Left cardiac atrium (tissue), 4 donors: ENCODE measurements around the gene PDE6B. TPM values are rescaled to one million over a fixed set of nuclear protein-coding genes. Genes with fewer than 3 reads are reported as not detected.
A peak's percentile ranks its signal among the peaks of the same experiment; 100 is the strongest.

Experiments used
- ATAC-seq, 2 donors: fragments of 200-7000 bp; cut with Tn5 transposase; one replicate each; pipeline ENCODE4 v1.9.1; 2020; ENCODE audit warnings: mild to moderate bottlenecking in 2 of 2, moderate library complexity in 2 of 2
- DNase-seq: peaks from one replicate; pipeline ENCODE4 v3.0.0-alpha.2; 2020
- intact Hi-C, 2 donors: fragments of 100-400 bp; cut with DNase I; formaldehyde crosslinking; loops; one replicate each; pipeline versions ENCODE4 v1.14.1 to v1.15.1; 2022 to 2023
- total RNA-seq, 2 donors: library from RNA; stranded (reverse); fragmentation: NEBNext Ultra II Directional; extraction: Animal tissue kit (Norgen Biotek cat#: 25700); gene quantifications; one replicate each; pipeline ENCODE4 v1.2.1, GENCODE V29; 2021
- donor health status: DM: no; HTN: yes; CAD: no.
- donor health status: DM: no; HTN: yes; CAD: no; lungs with severe emphysema.
- donor health status: DM: yes; HTN: yes; CAD: no.
- donor health status: Dilated cardiomyopathy.

Gene PDE6B
- total RNA-seq, 2 donors from 2014 or later = 4.7 to 5.2 TPM

DNA sequence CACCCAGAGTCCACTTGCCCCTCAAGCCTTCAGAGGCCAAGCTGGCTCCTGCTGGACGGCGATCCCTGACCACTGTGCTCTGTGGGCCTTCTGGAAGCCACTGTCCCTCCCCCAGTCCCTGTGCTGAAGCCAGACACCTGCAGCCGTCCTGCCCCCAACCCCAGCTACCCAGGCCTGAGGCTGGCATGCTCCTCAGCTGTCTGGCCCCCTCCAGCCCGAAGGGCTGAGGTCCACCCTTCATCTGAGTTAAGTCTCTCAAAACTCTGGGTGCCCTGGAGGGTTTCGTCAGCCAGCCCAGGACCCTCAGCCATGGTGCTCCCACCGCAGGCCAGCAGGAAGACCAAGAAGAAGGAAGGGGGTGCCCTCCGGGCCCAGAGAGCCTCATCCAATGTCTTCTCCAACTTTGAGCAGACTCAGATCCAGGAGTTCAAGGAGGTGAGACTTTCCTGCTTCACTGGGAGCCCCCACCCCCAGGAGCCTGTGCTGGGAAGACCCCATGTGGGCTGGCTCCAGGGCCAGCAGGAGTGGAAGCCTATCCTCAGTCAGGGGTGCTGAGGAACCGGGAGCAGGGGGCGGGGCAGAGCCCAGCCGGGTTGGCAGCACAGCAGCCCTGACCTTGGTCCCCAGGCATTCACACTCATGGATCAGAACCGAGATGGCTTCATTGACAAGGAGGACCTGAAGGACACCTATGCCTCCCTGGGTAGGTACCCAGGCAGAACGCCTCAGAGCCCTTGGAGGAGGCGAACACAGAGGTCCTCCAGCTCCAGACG is 53.1 kb downstream of the PDE6B start:
- ATAC-seq = no peak
- intact Hi-C loops = no loop called here
- no peak for DNase-seq

DNA sequence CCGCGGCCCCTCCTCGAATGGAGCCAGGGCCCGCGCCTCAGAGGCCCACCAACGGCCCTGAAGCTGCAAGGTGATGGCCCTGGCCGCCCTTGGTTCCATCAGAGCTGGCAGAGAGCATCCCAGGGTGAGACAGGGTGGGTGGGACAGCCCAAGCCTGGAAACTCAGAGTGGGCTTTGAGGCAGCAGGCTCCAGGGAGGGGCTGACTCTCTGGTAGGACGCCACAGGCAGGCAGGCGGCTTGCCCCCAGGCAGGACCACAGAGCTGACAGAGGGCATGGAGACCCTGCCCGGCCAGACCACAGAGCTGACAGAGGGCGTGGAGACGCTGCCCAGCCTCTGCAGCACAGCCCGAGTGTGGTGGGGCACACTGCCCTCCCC is 53.7 kb downstream of the PDE6B start:
- intact Hi-C loops = no loop called here
- no peak for DNase-seq
- no peak for ATAC-seq

DNA sequence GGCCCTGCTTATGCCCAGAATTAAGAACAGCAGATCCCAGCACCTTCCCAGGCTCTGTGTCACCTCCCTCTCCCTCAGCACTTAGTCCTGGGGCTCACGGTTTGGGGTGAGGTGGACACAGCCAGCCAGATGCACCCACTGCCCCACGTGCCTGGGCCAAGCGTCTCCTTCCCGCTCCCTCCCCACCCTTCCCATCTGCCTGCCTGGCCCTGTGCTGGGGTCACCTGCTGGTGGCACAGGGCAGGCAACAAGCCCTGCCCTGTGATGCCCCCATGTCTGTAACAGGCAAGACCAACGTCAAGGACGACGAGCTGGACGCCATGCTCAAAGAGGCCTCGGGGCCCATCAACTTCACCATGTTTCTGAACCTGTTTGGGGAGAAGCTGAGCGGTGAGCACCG is 54.3 kb downstream of the PDE6B start:
- intact Hi-C loops = no loop called here
- ATAC-seq (no peak), DNase-seq (no peak)

DNA sequence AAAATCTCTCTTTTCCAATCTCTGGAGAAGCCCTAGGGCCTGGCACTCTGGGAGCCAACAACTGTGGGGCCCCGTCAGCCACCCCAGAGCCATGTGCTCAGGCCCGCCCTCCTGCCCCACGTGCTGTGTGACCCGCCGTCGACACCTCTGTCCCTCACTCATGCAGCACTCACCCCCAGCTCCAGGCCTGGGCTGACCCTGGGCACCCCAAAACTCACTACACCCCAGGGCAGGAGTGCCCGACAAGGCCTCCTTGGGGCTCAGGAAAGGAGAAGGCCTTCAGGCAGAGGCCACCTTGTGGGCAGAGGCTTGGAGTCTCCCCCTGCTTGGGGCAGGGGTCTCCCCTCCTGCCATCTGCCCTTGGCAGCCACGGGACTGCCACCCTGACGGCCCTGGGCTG is 54.7 kb downstream of the PDE6B start:
- DNase-seq (no peak), ATAC-seq (no peak)
- intact Hi-C loops = no loop called here

DNA sequence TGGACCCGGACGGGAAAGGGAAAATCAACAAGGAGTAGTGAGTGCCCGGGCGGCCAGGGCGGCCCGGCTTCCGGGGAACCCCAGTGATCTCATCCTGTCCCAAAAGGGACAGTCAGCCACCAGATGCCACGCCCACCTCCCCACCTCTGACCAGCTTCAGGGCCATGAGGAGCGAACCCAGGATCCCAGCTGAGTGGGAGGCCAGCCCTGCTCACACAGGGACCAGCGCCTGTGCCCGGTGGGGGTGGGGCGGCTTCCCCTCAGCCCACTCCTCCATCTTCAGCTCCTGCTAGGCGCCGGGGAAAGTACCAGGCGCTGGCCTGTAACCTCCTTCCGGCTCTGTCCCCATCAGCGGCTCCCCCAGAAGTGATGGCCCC is 55.2 kb downstream of the PDE6B start:
- intact Hi-C loops = no loop called here

DNA sequence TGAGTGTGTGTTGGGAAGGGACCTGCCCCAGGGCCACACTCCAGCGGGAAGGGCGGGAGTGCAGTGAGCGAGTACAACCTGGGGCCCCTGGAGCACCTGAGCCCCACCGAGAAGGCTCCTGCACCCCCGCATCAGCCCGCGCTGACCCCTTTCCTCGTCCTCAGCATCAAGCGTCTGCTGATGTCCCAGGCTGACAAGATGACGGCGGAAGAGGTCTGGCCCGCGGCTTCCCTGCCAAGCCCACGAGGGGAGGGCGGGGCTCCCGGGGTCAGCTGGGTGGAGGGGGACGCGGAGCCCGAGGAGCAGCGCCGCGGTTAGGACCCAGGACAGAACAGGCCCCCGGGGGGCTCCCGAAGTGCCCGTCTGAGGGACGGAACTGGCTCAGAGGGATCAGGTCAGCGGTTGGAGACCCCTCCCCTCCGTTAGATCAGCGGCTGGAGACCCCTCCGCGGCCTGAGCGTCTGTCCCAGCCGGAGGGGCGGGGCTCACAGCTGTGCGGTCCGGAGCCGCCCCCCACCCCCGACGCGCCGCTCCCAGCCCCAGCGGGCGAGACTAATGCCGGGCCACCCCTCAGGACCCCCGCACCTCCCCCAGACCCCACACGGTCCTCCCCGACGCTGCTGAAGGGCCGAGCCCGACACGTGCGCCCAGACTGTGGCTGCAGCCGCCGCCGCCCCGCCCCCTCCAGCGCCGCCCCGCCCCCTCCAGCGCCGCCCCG is 55.7 kb downstream of the PDE6B start:
- ATAC-seq (peak; percentile 47 to 51), DNase-seq (peak; percentile 83)
- intact Hi-C loops = no loop called here

More for the DNA sequence above, 55.2 kb downstream of the PDE6B start:
- ATAC-seq (no peak), DNase-seq (no peak)

DNA sequence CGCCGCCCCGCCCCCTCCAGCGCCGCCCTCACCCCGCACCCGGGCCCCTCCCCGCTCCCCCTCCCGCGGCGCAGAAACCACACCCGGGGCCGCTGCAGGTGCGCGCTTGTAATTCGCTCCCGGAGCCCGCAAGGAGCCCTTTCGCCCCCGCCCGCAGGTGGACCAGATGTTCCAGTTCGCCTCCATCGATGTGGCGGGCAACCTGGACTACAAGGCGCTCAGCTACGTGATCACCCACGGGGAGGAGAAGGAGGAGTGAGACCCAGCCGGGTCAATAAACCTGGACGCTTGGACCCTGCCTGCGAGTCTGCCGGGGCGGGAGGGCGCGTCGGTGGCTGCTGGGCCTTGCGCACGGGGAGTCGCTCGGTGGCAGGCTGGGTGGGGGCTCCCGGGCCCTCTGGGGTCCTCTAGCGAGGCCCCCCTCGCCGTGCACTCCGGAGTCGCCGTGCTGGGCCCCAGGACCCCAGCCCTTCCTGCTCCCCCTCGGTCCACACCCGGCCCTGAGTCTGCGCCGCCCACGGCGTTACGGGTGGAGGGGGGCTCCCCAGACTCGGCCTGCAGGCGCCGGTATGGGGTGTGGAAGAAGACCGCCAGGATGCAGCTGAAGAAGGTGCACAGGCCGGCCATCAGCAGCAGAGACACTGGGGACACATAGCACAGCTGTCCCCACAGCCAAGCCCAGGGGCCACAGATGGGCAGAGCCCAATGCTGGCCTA is 56.5 kb downstream of the PDE6B start:
- ATAC-seq = peak in 1 of 2 donors; percentile 0
- DNase-seq = no peak
- intact Hi-C loops = no loop called here

DNA sequence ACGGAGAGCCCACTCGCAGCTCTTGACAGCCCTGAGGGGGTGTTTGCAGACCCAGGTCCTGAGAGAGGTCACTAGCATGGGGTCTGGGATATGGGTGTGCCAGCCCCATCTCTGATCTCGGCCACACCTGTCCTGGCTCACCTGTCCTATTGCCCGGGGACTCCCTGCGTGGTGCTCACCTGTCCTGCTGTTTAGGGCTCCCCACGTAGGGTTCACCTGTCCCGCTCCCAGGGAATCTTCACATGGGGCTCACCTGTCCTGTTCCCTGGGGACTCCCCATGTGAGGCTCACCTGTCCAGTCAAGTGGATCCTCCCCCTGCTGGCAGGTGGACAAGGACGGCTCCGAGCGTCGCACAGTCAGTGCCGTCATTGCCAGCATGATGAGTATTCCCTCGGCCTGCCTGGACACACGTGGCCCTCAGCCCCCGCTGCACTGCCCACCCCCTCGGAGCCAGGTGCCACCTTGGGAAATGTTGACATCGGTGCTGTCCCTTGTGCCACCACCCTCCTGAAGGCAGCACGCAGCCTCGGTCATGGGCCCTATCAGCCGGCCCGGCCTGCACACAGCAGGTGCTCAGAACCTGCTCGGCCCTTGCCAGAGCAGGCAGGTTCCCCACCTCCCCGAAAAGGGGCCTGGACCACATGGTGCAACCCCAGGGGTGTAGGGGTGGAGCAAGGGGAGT is 57.3 kb downstream of the PDE6B start:
- no peak for DNase-seq
- no peak for ATAC-seq
- intact Hi-C loops = no loop called here

DNA sequence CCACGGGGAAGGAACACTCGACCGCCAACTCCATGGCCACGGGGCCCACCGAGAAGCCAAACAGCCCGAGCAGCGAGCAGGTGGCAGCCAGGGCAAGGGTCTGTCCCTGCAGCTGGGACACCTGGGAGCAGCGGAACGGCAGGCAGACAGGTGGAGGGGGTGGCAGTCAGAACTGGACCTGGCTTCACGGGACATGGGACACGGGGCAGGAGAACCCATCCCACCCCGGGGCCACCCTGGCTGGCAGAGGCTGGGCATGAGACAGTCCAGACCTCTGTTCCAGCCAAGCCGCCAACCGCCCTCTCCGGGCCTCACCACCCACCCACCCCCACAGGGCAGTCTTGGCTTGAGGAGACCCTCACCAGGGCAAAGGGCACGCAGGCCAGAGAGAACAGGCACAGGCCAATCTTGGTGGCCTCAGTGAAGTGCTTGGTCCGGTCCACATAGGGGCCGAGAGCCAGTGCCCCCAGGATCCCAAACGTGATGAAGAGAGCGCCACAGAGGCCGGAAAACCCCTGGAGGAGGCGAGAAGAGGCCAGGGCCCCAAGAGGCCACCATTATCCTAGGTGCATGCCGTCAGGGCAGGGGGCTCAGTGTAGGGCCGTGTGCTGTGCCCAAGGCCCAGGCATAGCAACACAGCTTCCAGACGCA is 58.0 kb downstream of the PDE6B start:
- no peak for DNase-seq

DNA sequence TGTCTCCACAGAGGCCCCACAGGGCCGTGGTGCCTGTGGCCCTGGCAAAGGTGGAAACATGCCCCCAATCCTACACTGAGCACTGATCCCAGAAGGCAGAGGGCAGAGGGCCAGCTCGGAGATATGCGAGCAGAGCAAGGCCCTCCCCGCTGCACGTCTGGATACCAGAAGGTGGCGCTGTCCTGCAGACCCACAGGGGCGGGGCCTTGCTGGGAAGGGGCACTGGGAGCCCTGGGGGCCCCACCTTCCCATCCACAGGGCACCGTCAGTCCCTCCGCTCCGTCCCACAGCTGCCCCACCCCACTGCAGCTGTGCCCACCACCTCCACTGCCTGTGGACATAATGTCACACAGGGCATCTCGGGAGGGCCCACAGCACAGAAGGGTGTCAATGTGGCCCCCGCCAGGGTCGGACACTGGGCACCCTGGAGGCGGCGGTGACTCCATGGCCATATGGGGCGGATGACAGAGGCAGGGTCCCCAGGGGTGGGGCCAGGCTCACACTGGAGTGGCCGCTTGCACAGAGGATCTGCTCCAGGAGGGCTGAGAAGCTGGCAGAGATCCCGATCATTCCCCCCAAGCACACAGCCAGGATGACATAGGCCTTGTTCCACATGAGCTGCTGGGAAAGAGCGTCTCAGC is 58.7 kb downstream of the PDE6B start:
- DNase-seq = peak; percentile 83
- intact Hi-C loops = no loop called here
- peak; percentile 4 to 28 for ATAC-seq

More for the DNA sequence above, 58.0 kb downstream of the PDE6B start:
- intact Hi-C loops = no loop called here
- ATAC-seq = no peak

DNA sequence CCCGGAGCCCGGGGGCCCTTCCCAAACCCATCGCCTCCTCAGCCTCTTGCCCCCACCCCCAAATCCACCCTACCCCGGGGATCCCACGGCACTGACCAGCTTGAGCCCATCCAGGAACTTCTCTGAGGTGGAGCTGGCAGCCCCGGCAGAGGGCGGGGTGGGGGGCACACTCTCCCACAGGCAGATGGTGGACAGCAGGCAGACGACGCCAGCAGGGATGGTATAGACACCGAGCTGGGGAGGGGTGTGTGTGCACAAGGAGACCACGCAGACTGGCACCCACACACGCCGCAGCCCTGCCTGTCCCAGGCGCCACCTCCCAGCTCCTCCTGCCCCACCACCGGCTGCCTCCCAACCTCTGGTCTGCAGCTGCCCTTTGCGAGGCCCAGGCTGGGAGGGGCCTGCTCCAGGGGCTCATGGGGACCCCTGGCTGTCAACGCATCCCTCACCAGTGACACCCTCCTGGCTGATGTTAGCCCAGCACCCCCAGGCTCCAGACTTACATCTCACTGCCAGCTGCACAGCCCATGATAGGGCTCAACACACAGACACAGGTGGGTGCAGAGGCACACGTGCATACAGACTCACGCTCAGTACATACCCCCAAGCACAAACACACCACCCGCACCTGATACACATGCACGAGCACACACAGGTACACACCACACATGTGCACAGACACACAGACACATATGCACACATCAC is 59.4 kb downstream of the PDE6B start:
- no peak for ATAC-seq
- no peak for DNase-seq
- intact Hi-C loops = no loop called here

DNA sequence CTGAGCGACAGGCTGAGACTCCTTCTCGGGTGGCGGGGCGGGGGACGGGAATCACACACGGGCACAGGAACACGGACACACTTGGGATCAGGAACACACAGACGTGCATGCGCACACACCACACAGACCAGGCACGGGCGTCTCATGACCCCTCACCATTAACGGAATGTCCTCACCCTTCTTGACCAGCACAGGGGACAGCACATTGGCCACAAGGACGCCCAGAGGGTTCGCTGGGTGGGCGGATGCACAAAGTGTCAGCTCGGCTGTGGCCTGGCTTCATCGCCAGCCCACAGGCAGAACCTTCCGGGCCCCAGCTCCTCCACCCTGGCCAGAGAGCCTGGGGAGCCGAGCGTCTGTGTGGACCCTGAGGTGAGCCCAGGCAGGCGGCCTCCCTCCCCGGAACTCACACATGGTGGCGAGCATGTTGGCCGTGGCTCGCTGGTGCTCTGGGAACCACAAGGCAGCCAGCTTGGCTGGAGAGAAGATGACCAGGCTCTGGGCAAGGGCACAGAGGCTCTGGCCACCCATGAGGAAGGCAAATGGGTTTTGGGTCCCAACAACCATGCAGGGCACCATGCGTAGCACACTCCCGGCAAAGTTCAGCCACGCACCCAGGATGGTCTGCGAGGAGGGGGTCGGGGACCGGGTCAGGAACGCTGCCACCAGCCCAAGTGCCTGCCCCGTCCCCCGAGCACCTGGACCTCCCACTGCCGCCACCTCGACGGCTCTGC is 60.5 kb downstream of the PDE6B start:
- intact Hi-C loops = no loop called here
- ATAC-seq (no peak), DNase-seq (no peak)

DNA sequence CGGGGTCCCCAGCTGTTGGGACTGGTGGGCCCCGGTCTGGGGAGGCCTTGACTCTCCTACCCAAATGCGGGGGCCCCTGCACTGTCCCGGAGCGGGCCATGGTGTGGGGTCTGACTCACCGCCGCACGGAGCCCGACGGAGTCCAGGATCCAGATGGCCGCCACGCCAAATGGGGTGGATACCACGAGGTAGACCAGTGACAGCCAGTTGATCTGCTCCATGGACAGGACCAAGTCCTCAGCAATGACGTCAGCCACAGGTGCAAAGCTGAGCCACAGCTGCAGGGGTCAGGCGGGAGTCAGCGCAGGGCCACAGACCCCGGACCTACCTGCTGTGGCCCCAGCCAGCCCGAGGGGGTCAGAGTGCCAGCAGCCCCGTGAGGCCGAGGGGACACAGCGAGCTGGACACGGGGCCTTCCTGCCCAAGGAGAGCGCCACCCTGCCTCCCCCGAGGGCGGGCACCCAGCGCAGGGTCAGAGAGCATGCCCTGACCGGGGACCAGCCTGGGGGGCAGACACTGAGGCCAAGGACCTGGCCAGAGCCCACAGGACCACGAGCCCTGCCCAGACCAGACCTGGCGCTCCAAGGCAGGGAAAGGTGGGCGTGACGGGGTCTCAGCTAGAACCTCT is 61.2 kb downstream of the PDE6B start:
- ATAC-seq (no peak), DNase-seq (no peak)
- intact Hi-C loops = no loop called here

DNA sequence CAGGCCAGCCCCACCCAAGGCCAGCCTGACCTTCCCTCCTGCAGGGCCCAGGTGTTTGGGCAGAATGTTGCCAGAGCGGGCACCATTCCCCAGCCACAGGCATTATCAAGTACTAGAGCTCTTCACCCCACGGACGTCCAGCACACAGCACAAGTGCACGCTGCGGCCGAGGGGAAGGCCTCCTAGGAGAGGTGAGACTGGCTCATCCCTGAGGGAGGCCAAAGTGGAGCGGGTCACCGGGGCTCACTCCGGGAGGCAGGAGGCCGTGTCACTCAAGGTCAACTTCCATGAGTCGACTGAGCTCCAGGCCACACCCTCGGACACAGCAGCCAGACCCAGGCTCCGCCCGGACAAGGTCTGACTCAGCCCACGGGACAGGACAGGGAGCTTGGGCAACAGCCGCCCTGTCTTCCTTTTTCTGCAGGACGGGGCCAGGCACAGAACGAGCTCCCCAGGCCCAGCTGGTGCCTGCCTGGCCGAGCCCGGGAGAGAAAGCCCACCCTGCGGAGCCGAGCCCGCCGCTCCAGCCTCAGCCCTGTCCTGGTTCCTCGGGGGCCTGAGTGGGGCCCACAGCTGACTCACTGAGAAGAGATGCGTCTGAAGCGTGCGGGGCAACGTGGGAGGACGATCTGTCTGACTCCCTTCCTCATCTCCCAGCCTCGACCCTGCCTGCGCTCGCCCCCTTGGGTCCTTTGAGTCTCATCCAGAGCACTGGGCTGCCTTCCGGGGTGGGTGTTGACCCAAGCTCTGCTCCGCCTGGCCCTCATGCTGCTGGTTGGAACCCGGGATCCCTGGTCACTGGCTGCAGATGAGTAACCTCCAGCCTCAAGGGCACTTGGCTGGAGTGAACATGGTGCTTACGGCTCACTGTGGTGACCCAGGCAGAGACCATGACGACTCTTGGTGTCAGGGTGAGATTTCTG is 61.9 kb downstream of the PDE6B start:
- intact Hi-C loops = no loop called here
- ATAC-seq = peak; percentile 78 to 85
- peak; percentile 93 for DNase-seq

DNA sequence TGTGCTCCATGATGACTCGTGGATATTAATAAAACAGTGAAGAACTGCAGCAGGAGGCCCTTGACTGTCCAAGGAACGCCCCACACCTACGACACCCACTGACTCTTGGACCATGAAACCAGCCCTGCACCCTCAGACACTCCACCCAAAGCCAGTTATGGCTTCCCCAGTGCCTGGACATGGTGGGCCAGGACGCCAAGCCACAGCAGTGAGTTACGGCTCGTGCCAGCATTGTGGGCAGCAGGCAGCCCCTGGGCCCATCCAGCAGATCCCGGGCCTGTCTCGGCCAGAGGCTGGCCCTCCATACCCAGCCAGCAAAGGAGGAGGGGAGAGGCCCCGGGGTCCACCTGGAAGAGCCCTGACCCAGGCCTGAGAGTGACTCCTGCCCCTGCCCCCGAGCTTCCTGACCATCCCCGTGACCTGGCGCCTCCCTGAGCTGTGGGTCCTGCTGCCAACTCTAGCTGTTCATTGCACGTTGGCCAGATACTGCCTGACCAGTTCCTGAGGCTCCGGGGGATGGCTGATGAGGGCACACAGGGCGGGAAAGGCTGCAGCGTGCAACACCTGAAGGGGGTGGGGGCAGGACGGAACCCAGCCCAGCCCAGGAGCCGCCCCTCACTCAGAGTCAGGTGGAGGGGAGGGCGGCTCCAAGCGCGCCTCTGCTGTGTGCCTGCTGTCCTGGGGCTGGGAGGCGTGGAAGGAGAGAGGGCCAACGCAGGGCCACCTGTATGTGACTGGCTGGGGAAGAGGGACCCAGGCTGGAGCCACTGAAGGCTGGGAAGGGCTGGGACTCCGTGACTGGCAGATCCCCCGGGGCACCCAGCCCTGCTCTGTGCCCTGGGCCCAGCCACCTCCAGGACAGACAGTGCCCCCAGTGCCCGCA is 62.8 kb downstream of the PDE6B start:
- DNase-seq (no peak), ATAC-seq (peak; percentile 1 to 3)
- intact Hi-C loops = no loop called here
